Muscle of leg (tissue), 11 donors: ENCODE results near the gene STK10. TPM values are rescaled to one million over a fixed set of nuclear protein-coding genes. Genes with fewer than 3 reads are reported as not detected.

Experiments used
- DNase-seq: peaks from one replicate; pipeline ENCODE4 v3.0.0; 2013
- H3K27ac ChIP-seq: one replicate; pipeline ENCODE4 v1.5.1; 2013; ENCODE audit warnings: mild to moderate bottlenecking, low read length, control low read depth
- H3K27me3 ChIP-seq: one replicate; pipeline ENCODE4 v1.6.1; 2013; ENCODE audit warnings: low read length; ENCODE audit not compliant: control insufficient read depth, insufficient read depth
- H3K36me3 ChIP-seq: one replicate; pipeline ENCODE4 v1.6.1; 2013; ENCODE audit warnings: low read length; ENCODE audit not compliant: control insufficient read depth, insufficient read depth
- H3K4me1 ChIP-seq: one replicate; pipeline ENCODE4 v1.6.1; 2013; ENCODE audit warnings: low read length; ENCODE audit not compliant: control insufficient read depth, insufficient read depth
- H3K4me3 ChIP-seq: one replicate; pipeline ENCODE4 v1.5.1; 2013; ENCODE audit warnings: low read length, control low read depth
- H3K9me3 ChIP-seq: replicated peaks from 2 replicates; pipeline ENCODE4 v1.6.1; 2013; ENCODE audit warnings: low read depth, low read length; ENCODE audit not compliant: control insufficient read depth
- WGBS: methylation state at CpG from one replicate; pipeline ENCODE4 v1.1.5; 2013; ENCODE audit warnings: missing lambda C conversion rate; ENCODE audit not compliant: insufficient coverage; 5-methylcytosine and 5-hydroxymethylcytosine counted together
- polyA plus RNA-seq, 8 donors: library from polyadenylated mRNA; unstranded; fragments of 120-200 nt; gene quantifications; one replicate each; pipeline versions ENCODE4 v1.2.1 to v1.2.3, GENCODE V29; 2013; ENCODE audit warnings: inconsistent platforms in 1 of 8, low replicate concordance in 1 of 8; ENCODE audit not compliant: insufficient read length in 8 of 8, insufficient read depth in 1 of 8
- total RNA-seq: library from RNA; stranded (reverse); fragments of 120-200 nt; gene quantifications from one replicate; pipeline ENCODE4 v1.2.4, GENCODE V29; 2013

The STK10 gene
- total and polyA plus RNA-seq, 9 donors = 12.5 to 21.9 (median 18.8) TPM

- H3K4me1 ChIP-seq = peaks cover 42% of the 10 kb centered on the region
- 81% methylated on average over 13 of the region's 15 CpGs for WGBS
- DNase-seq = no peak
- no peak overlapping the region for H3K4me3 ChIP-seq
- no peaks in the 10 kb centered on the region for H3K27me3 ChIP-seq
- H3K9me3 ChIP-seq = no peaks in the 10 kb centered on the region
- peaks cover 2% of the 10 kb centered on the region for H3K36me3 ChIP-seq
- H3K27ac ChIP-seq = peak overlapping the region; percentile 15
Observed at GRCh38 chr5:172144931-172145869, 42.8 kb downstream of the STK10 start.

DNA sequence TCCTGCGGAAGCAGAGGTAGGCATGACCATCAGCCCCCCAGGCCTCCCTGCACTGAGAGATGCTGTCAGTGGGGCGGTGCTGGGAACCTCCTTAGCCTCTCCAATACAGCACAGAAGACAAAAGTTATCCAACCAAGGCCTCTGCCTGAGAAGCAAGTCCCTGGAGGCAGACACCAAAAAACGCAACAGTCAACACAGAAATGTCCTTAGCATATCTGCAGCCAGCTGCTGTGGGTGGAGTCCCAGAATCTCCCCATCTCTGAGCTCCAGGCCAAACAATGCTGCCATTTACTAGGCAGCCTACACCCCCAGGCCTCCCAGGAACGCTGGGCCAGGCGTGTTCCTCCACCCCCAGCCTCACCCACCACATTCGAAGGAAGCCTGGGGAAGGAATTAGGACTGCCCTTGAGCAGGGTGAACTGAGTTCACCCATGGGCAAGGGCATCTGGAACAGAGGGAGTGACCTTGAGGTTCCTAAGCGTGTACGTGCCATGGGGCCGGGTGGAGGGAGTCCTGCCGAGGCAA, 43.7 kb downstream of the STK10 start:
- WGBS = 69% methylated on average over 2 of the region's 10 CpGs
- peak; percentile 73 for DNase-seq
- no peak overlapping the region for H3K4me3 ChIP-seq
- peaks cover 42% of the 10 kb centered on the region for H3K4me1 ChIP-seq
- H3K27ac ChIP-seq = peak overlapping the region; percentile 25
- peaks cover 2% of the 10 kb centered on the region for H3K36me3 ChIP-seq
- no peaks in the 10 kb centered on the region for H3K27me3 ChIP-seq
- H3K9me3 ChIP-seq = no peaks in the 10 kb centered on the region

DNA sequence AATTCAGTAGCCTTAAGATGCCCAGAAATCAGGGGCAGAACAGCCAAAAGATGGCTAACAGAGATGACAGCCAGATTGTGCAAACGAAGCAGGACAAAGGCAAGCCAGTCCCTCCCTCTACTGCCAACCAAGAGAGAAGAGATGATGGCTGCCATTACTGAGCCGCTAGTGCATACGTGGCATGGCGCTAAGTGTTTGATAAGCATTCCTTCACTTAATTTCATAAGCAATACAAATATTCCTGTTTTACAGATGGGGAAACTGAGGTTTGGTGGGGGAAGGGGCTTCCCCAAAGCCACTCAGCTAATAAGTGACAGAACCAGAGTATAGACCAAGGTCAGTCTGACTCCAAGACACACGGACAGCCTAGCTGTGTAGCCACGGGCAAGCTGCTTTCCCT, 44.1 kb downstream of the STK10 start:
- DNase-seq = no peak
- Histone ChIP-seq H3K27ac (peak overlapping the region; percentile 25), H3K4me3 (no peak overlapping the region), H3K4me1 (peaks cover 42% of the 10 kb centered on the region), H3K36me3 (peaks cover 2% of the 10 kb centered on the region), H3K27me3 (no peaks in the 10 kb centered on the region), H3K9me3 (no peaks in the 10 kb centered on the region)
- WGBS = 93% methylated on average over 2 of the region's 6 CpGs

GRCh38 chr5:172142709-172143215, 45.3 kb downstream of the STK10 start:
- WGBS = 77% methylated on average over 4 of the region's 5 CpGs
- Histone ChIP-seq H3K27me3 (no peaks in the 10 kb centered on the region), H3K36me3 (peaks cover 2% of the 10 kb centered on the region), H3K4me1 (peaks cover 39% of the 10 kb centered on the region), H3K4me3 (no peak overlapping the region), H3K9me3 (no peaks in the 10 kb centered on the region), H3K27ac (no peak overlapping the region)
- DNase-seq = no peak

DNA sequence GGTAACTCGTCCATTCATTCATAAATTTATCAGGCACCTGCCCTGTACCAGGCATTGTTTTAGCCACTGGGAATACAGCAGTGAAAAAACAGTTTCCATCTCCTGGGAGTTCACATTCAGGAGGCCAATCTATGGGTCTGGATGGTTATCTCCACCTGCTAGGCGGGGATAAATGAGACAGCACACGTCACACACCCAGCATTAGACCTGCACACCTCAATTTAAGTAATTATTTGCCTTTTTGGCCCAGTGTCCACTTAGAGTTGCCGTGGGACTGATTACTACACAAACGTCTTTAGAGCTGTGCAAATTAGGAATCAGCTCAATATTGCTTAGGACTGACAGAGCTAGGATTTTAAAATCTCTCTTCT, 46.1 kb downstream of the STK10 start:
- Histone ChIP-seq H3K27ac (no peak overlapping the region), H3K27me3 (no peaks in the 10 kb centered on the region), H3K36me3 (peaks cover 2% of the 10 kb centered on the region), H3K4me1 (peaks cover 39% of the 10 kb centered on the region), H3K4me3 (no peak overlapping the region), H3K9me3 (peaks cover 2% of the 10 kb centered on the region)
- DNase-seq = no peak
- 50% methylated on average over 2 of the region's 5 CpGs for WGBS

GRCh38 chr5:172140866-172141265, 47.2 kb downstream of the STK10 start:
- WGBS = 55% methylated on average over 4 of the region's 6 CpGs

GRCh38 chr5:172140120-172140519, 47.9 kb downstream of the STK10 start:
- H3K4me3 ChIP-seq = no peak overlapping the region
- WGBS = no CpG with 5 or more reads among the region's 9 CpGs
- H3K36me3 ChIP-seq = no peaks in the 10 kb centered on the region
- no peaks in the 10 kb centered on the region for H3K27me3 ChIP-seq
- no peak for DNase-seq
- H3K4me1 ChIP-seq = peaks cover 23% of the 10 kb centered on the region
- no peak overlapping the region for H3K27ac ChIP-seq
- H3K9me3 ChIP-seq = peaks cover 3% of the 10 kb centered on the region

More at GRCh38 chr5:172140866-172141265, 47.2 kb downstream of the STK10 start:
- no peak overlapping the region for H3K27ac ChIP-seq
- H3K4me1 ChIP-seq = peaks cover 29% of the 10 kb centered on the region
- H3K4me3 ChIP-seq = no peak overlapping the region
- H3K9me3 ChIP-seq = peaks cover 2% of the 10 kb centered on the region
- H3K27me3 ChIP-seq = no peaks in the 10 kb centered on the region
- peaks cover 2% of the 10 kb centered on the region for H3K36me3 ChIP-seq
- DNase-seq = no peak

DNA sequence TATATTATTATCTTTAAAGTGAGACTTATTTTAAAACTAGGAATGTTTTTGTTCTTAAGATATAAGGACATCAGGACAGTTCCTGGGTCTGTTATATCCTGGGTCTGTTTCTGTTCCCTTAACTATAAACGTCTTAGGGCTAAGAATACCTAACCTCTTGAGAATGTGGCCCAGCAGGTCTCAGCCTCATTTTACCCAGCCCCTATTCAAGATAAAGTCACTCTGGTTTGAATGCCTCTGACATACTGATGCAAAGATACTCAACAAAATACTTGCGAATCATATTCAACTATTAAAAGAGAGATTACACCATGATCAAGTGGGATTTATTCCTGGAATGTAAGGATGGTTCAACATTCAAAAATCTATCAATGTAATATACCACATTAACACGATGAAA, 51.0 kb downstream of the STK10 start:
- DNase-seq = no peak
- Histone ChIP-seq H3K4me3 (no peak overlapping the region), H3K27ac (no peak overlapping the region), H3K27me3 (no peaks in the 10 kb centered on the region), H3K9me3 (peaks cover 5% of the 10 kb centered on the region), H3K36me3 (no peaks in the 10 kb centered on the region), H3K4me1 (peaks cover 7% of the 10 kb centered on the region)
- no CpG with 5 or more reads among the region's 3 CpGs for WGBS

- H3K9me3 ChIP-seq = peaks cover 5% of the 10 kb centered on the region
- H3K27ac ChIP-seq = no peak overlapping the region
- H3K27me3 ChIP-seq = no peaks in the 10 kb centered on the region
- peaks cover 10% of the 10 kb centered on the region for H3K36me3 ChIP-seq
- DNase-seq = peak; percentile 67
- 66% methylated on average over 10 of the region's 10 CpGs for WGBS
- no peak overlapping the region for H3K4me3 ChIP-seq
- no peaks in the 10 kb centered on the region for H3K4me1 ChIP-seq
Observed at GRCh38 chr5:172133359-172134029, 54.5 kb downstream of the STK10 start.

DNA sequence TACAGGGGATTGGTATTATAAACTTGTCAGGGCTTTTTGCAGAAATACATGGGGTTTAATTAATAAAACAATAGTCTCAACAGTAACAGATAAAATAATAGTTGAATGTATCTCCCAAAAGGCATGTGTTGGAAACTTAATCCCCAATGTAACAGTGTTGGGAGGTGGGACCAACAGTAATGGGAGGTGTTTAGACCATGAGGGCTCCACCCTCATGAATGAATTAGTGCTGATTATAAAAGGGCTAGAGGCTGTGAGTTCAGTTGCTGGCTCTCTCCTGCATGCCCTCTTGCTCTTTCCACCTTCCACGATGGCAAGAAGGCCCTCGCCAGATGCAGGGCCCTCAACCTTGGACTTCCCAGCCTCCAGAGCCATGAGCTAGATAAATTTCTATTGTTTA, 56.3 kb downstream of the STK10 start:
- WGBS = no CpG with 5 or more reads among the region's 2 CpGs
- H3K27me3 ChIP-seq = no peaks in the 10 kb centered on the region
- no peaks in the 10 kb centered on the region for H3K4me1 ChIP-seq
- H3K4me3 ChIP-seq = no peak overlapping the region
- H3K27ac ChIP-seq = no peak overlapping the region
- H3K36me3 ChIP-seq = peaks cover 15% of the 10 kb centered on the region
- peaks cover 3% of the 10 kb centered on the region for H3K9me3 ChIP-seq
- DNase-seq = no peak
